Measurements from ENCODE around the gene TRMT10B. TPM values are rescaled to one million over a fixed set of nuclear protein-coding genes. Genes with fewer than 3 reads are reported as not detected.

TRMT10B gene, protein sequence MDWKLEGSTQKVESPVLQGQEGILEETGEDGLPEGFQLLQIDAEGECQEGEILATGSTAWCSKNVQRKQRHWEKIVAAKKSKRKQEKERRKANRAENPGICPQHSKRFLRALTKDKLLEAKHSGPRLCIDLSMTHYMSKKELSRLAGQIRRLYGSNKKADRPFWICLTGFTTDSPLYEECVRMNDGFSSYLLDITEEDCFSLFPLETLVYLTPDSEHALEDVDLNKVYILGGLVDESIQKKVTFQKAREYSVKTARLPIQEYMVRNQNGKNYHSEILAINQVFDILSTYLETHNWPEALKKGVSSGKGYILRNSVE
- polyA plus RNA-seq: 4.8 and 13.4 TPM in 2 replicates

GRCh38 chr9:37753489-37754190, at the start of gene TRMT10B:
TRMT10B (plus strand) TSS chr9:37753805; CDS start chr9:37761932, 8,127 bp downstream.

GRCh38 chr9:37784616-37785483, 31.2 kb downstream of the TRMT10B start, which contains the start of gene EXOSC3:
EXOSC3 (minus strand) TSS chr9:37785064; CDS start chr9:37785044, 20 bp downstream.

GRCh38 chr9:37800631-37801286, 47.2 kb downstream of the TRMT10B start, which contains the start of gene DCAF10:
DCAF10 (plus strand) TSS chr9:37800797; CDS start chr9:37800867, 70 bp downstream.

Other genes with a start within 250 kb of the TRMT10B start
- gene FBXO10, start 177.4 kb upstream of the TRMT10B start, polyA plus RNA-seq: 2.7 and 6.1 TPM in 2 replicates
- 716 and 732 TPM in 2 replicates for gene TOMM5, start 161.2 kb upstream of the TRMT10B start, polyA plus RNA-seq
- 7.7 and 13.4 TPM in 2 replicates for gene FRMPD1, start 102.9 kb upstream of the TRMT10B start, polyA plus RNA-seq
- 13.5 TPM in 2 replicates for gene EXOSC3, start 31.3 kb downstream of the TRMT10B start, polyA plus RNA-seq
- 15.2 and 17.4 TPM in 2 replicates for gene DCAF10, start 47.0 kb downstream of the TRMT10B start, polyA plus RNA-seq
- 6.2 and 10.0 TPM in 2 replicates for gene SLC25A51, start 150.3 kb downstream of the TRMT10B start, polyA plus RNA-seq

All from Purkinje cell (primary cell).